GM21528 (cell line): ENCODE measurements around the gene CMTM4.
"Not testable (repeated sequence)": the region's sequence is repeated elsewhere in the genome, so short reads cannot be mapped to it uniquely, and the experiment has no call there.

Experiments used
- ATAC-seq: cut with Tn5 transposase; IDR thresholded peaks from one replicate; pipeline ENCODE4 v1.9.1; 2021; ENCODE audit warnings: mild to moderate bottlenecking, moderate library complexity; ENCODE audit not compliant: unreplicated experiment, low FRiP score

The CMTM4 gene

GRCh38 chr16:66599726-66600125, 96.8 kb downstream of the CMTM4 start:
- ATAC-seq, result no peak

GRCh38 chr16:66598111-66598510, 98.4 kb downstream of the CMTM4 start:
- ATAC-seq, result no peak

GRCh38 chr16:66596986-66597848, 99.3 kb downstream of the CMTM4 start:
- no peak for ATAC-seq

GRCh38 chr16:66596559-66596958, 100.0 kb downstream of the CMTM4 start:
- not testable (repeated sequence) for ATAC-seq

- no peak for ATAC-seq
These were observed 101.8 kb downstream of the CMTM4 start for GRCh38 chr16:66594739-66595138.

GRCh38 chr16:66592814-66593213, 103.7 kb downstream of the CMTM4 start:
- no peak for ATAC-seq

GRCh38 chr16:66592241-66592640, 104.3 kb downstream of the CMTM4 start:
- no peak for ATAC-seq

- no peak for ATAC-seq
These were observed 105.5 kb downstream of the CMTM4 start for GRCh38 chr16:66591018-66591417.

- no peak for ATAC-seq
These were observed 106.2 kb downstream of the CMTM4 start for GRCh38 chr16:66590322-66590721.

- ATAC-seq, result no peak
These were observed 107.4 kb downstream of the CMTM4 start for GRCh38 chr16:66588981-66589713.

GRCh38 chr16:66587881-66588600, 108.5 kb downstream of the CMTM4 start:
- no peak for ATAC-seq

GRCh38 chr16:66585481-66586239, 110.9 kb downstream of the CMTM4 start:
- no peak for ATAC-seq

- ATAC-seq, result no peak
These were observed 115.1 kb downstream of the CMTM4 start for GRCh38 chr16:66581246-66581952.

- no peak for ATAC-seq
These were observed 115.8 kb downstream of the CMTM4 start for GRCh38 chr16:66580605-66581209.

GRCh38 chr16:66578651-66579531, 117.7 kb downstream of the CMTM4 start, which contains the start of gene CMTM2:
CMTM2 (plus strand) TSS chr16:66579463; CDS start chr16:66579608, 145 bp downstream.
- ATAC-seq, result no peak

GRCh38 chr16:66576296-66576695, 120.2 kb downstream of the CMTM4 start:
- no peak for ATAC-seq

- no peak for ATAC-seq
These were observed 121.5 kb downstream of the CMTM4 start for GRCh38 chr16:66575060-66575459.

GRCh38 chr16:66574531-66574930, 122.0 kb downstream of the CMTM4 start:
- no peak for ATAC-seq
